ENCODE measurements around the gene DTNBP1. TPM values are rescaled to one million over a fixed set of nuclear protein-coding genes. Genes with fewer than 3 reads are reported as not detected.

DTNBP1 gene
- total and polyA plus RNA-seq, 2 donors (not counting 1 experiment from before 2014, with no cell fraction given): 9.9 to 13.6 TPM

DNA sequence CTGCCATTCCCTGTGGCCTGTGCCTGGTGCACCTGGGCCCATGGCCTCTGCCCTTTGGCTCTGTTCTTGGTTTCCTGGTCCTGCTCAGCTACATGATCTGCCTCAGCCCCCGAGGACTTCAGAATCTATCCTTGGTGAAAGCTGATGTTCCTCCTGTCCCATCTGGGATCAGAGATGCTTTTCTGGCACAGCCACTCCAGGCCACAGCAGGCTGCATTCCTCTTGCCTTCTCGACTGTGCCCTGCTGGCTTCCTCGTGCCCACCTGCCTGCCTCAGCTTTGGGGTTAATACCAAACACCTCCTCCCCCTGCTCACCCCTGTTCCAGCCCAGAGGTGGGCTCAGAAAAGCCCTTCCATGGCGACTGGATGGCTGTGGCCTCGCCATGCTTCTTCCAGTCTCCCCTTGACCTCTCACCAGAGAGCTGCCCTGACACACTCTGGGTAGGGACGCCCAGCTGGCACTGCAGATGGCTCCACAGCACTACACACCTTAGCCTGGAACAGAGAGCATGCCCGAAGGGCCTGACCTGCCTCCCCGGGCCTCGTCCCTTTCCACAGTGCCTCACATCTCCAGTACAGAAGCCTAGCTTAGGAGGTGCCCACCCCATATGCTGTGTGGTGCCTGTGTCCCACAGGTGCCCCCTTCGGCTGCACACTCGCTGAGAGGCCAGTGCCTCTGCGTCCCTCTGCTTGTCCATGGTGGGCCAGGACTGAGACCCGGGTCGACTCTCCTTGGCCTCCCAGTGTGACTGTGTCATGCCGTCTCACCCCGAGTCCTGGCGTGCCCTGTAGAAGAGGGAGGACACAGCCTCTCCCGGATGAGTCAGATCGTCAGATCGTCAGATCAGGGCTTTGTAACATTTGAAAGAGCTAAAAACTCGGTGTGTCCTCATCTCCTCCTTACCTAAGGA lies 148.8 kb downstream of the DTNBP1 start:
- no peak overlapping the region for H3K4me3 ChIP-seq (replicated peaks in 1 of 4; ENCODE audit: control extremely low read depth in 1 of 4, insufficient read depth in 1 of 4, low read depth in 3 of 4, low read length in 4 of 4)
- no peaks in the 10 kb centered on the region for H3K79me2 ChIP-seq (ENCODE audit: control insufficient read depth, insufficient read depth, low read length)

DNA sequence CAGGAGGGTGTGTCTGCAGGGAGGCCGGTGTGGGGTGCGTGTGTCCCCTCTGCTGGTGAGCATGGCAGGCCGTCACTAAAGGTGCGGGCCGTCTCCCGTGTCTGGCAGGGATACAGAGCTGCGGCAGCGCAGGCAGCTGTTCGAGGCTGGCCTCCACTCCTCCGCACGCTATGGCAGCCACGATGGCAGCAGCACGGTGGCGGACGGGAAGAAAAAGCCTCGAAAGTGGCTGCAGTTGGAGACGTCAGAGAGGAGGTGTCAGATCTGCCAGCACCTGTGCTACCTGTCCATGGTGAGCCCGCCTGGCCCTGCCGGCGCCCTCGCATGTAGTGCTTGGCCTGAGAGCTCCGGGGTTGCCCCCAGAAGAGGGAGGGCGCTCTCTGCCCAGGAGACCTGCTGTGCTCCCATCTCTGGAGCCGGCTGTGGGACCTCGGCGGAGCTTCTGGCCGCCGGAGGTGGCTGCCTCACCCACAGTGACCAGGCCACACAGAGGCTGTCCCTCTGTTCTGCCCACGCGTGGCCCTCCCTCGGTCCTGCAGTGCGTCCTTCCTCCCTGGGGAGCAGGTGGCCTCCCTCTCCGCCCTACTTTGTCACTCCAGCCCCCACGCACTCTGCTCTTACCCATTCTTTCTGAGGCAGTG lies 149.6 kb downstream of the DTNBP1 start:
- no peak for DNase-seq (ENCODE audit: low read depth in 2 of 2)
- H3K79me2 ChIP-seq (ENCODE audit: control insufficient read depth, insufficient read depth, low read length): no peaks in the 10 kb centered on the region
- no peak overlapping the region for H3K9ac ChIP-seq (ENCODE audit: insufficient read depth, low read length)
- no peak overlapping the region for H2AFZ ChIP-seq (ENCODE audit: low read length)
- no peak overlapping the region for H3K4me2 ChIP-seq (ENCODE audit: extremely low read depth, insufficient read depth, low read length)
- no peaks in the 10 kb centered on the region for H3K4me1 ChIP-seq (ENCODE audit: control insufficient read depth, extremely low read depth, insufficient read depth, low read length)
- H3K27me3 ChIP-seq (ENCODE audit: control insufficient read depth, insufficient read depth, low read length): no peaks in the 10 kb centered on the region
- H4K20me1 ChIP-seq (ENCODE audit: control insufficient read depth, extremely low read depth, insufficient read depth, low read length): no peaks in the 10 kb centered on the region
- H3K9me3 ChIP-seq (ENCODE audit: control insufficient read depth, insufficient read depth, low read depth, low read length): no peaks in the 10 kb centered on the region
- H3K27ac ChIP-seq (ENCODE audit: insufficient read depth, low read length): no peak overlapping the region
- no peak overlapping the region for H3K4me3 ChIP-seq (replicated peaks in 1 of 4; ENCODE audit: control extremely low read depth in 1 of 4, insufficient read depth in 1 of 4, low read depth in 3 of 4, low read length in 4 of 4)
- TF ChIP-seq, protein P1, sequence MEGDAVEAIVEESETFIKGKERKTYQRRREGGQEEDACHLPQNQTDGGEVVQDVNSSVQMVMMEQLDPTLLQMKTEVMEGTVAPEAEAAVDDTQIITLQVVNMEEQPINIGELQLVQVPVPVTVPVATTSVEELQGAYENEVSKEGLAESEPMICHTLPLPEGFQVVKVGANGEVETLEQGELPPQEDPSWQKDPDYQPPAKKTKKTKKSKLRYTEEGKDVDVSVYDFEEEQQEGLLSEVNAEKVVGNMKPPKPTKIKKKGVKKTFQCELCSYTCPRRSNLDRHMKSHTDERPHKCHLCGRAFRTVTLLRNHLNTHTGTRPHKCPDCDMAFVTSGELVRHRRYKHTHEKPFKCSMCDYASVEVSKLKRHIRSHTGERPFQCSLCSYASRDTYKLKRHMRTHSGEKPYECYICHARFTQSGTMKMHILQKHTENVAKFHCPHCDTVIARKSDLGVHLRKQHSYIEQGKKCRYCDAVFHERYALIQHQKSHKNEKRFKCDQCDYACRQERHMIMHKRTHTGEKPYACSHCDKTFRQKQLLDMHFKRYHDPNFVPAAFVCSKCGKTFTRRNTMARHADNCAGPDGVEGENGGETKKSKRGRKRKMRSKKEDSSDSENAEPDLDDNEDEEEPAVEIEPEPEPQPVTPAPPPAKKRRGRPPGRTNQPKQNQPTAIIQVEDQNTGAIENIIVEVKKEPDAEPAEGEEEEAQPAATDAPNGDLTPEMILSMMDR (conservative IDR thresholded peaks at IDR 0.05 in 1 of 2, IDR thresholded peaks at IDR 0.05 in 1 of 2; ENCODE audit: low read depth in 1 of 2, low read length in 2 of 2): no peak
- TF ChIP-seq EZH2 (IDR thresholded peaks at IDR 0.05; ENCODE audit: low read length, missing control alignments): no peak
- H3K36me3 ChIP-seq (ENCODE audit: control insufficient read depth, insufficient read depth, low read length): peaks cover 14% of the 10 kb centered on the region

More for the DNA sequence above, 148.8 kb downstream of the DTNBP1 start:
- H3K27me3 ChIP-seq (ENCODE audit: control insufficient read depth, insufficient read depth, low read length): no peaks in the 10 kb centered on the region
- H3K4me2 ChIP-seq (ENCODE audit: extremely low read depth, insufficient read depth, low read length): no peak overlapping the region
- H3K9me3 ChIP-seq (ENCODE audit: control insufficient read depth, insufficient read depth, low read depth, low read length): no peaks in the 10 kb centered on the region
- no peaks in the 10 kb centered on the region for H3K4me1 ChIP-seq (ENCODE audit: control insufficient read depth, extremely low read depth, insufficient read depth, low read length)
- no peaks in the 10 kb centered on the region for H4K20me1 ChIP-seq (ENCODE audit: control insufficient read depth, extremely low read depth, insufficient read depth, low read length)
- H3K36me3 ChIP-seq (ENCODE audit: control insufficient read depth, insufficient read depth, low read length): peaks cover 14% of the 10 kb centered on the region
- H3K9ac ChIP-seq (ENCODE audit: insufficient read depth, low read length): no peak overlapping the region
- TF ChIP-seq, protein P1 (conservative IDR thresholded peaks at IDR 0.05 in 1 of 2, IDR thresholded peaks at IDR 0.05 in 1 of 2; ENCODE audit: low read depth in 1 of 2, low read length in 2 of 2): no peak
- TF ChIP-seq EZH2 (IDR thresholded peaks at IDR 0.05; ENCODE audit: low read length, missing control alignments): no peak
- no peak overlapping the region for H3K27ac ChIP-seq (ENCODE audit: insufficient read depth, low read length)
- no peak overlapping the region for H2AFZ ChIP-seq (ENCODE audit: low read length)
- DNase-seq (ENCODE audit: low read depth in 2 of 2): no peak

DNA sequence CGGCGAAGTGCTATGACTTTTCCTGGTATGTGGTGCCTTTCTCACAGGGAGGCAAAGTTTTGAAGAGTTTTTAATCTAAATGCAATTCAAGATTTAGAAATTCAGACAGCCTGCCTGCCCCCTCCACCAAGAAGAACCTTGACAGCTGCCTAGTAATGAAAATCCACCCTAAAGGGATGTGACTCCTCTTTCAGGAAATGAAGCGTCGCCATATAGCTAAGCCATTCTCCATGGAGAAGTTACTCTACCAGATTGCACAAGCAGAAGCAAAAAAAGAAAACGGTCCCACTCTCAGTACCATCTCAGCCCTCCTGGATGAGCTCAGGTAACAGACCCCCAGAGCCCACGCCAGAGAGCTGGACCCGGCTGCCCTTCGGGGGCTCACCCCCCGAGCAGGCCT lies 150.1 kb downstream of the DTNBP1 start:
- no peaks in the 10 kb centered on the region for H4K20me1 ChIP-seq (ENCODE audit: control insufficient read depth, extremely low read depth, insufficient read depth, low read length)
- no peaks in the 10 kb centered on the region for H3K9me3 ChIP-seq (ENCODE audit: control insufficient read depth, insufficient read depth, low read depth, low read length)
- no peaks in the 10 kb centered on the region for H3K79me2 ChIP-seq (ENCODE audit: control insufficient read depth, insufficient read depth, low read length)
- H3K27ac ChIP-seq (ENCODE audit: insufficient read depth, low read length): no peak overlapping the region
- H3K27me3 ChIP-seq (ENCODE audit: control insufficient read depth, insufficient read depth, low read length): no peaks in the 10 kb centered on the region
- no peak overlapping the region for H3K9ac ChIP-seq (ENCODE audit: insufficient read depth, low read length)
- no peaks in the 10 kb centered on the region for H3K4me1 ChIP-seq (ENCODE audit: control insufficient read depth, extremely low read depth, insufficient read depth, low read length)
- H3K4me2 ChIP-seq (ENCODE audit: extremely low read depth, insufficient read depth, low read length): no peak overlapping the region
- no peak overlapping the region for H3K4me3 ChIP-seq (replicated peaks in 1 of 4; ENCODE audit: control extremely low read depth in 1 of 4, insufficient read depth in 1 of 4, low read depth in 3 of 4, low read length in 4 of 4)
- no peak for DNase-seq (ENCODE audit: low read depth in 2 of 2)
- H2AFZ ChIP-seq (ENCODE audit: low read length): no peak overlapping the region
- TF ChIP-seq, protein P1 (conservative IDR thresholded peaks at IDR 0.05 in 1 of 2, IDR thresholded peaks at IDR 0.05 in 1 of 2; ENCODE audit: low read depth in 1 of 2, low read length in 2 of 2): no peak
- no peak for TF ChIP-seq EZH2 (IDR thresholded peaks at IDR 0.05; ENCODE audit: low read length, missing control alignments)
- H3K36me3 ChIP-seq (ENCODE audit: control insufficient read depth, insufficient read depth, low read length): peaks cover 12% of the 10 kb centered on the region
